GM18873 (cell line): ENCODE data around the gene MAML3.

Experiments used
- ATAC-seq: cut with Tn5 transposase; IDR thresholded peaks from one replicate; pipeline ENCODE4 v1.9.1; 2021; ENCODE audit warnings: mild to moderate bottlenecking, moderate library complexity, moderate number of reproducible peaks; ENCODE audit not compliant: unreplicated experiment, low FRiP score

The MAML3 gene

GRCh38 chr4:139685180-139685579, 468.8 kb downstream of the MAML3 start:
- ATAC-seq = no peak

- ATAC-seq = no peak
These were observed 469.6 kb downstream of the MAML3 start for GRCh38 chr4:139684351-139684750.

GRCh38 chr4:139682741-139683151, 471.2 kb downstream of the MAML3 start:
- ATAC-seq = no peak

GRCh38 chr4:139682309-139682708, 471.7 kb downstream of the MAML3 start:
- no peak for ATAC-seq

- no peak for ATAC-seq
These were observed 476.9 kb downstream of the MAML3 start for GRCh38 chr4:139676913-139677585.

- no peak for ATAC-seq
These were observed 477.6 kb downstream of the MAML3 start for GRCh38 chr4:139676365-139676764.

GRCh38 chr4:139675651-139676050, 478.3 kb downstream of the MAML3 start:
- no peak for ATAC-seq

GRCh38 chr4:139674875-139675550, 479.0 kb downstream of the MAML3 start:
- ATAC-seq = no peak

- ATAC-seq = no peak
These were observed 481.3 kb downstream of the MAML3 start for GRCh38 chr4:139672732-139673131.

GRCh38 chr4:139672215-139672614, 481.8 kb downstream of the MAML3 start:
- ATAC-seq = no peak

- no peak for ATAC-seq
These were observed 483.2 kb downstream of the MAML3 start for GRCh38 chr4:139670775-139671174.

GRCh38 chr4:139669890-139670289, 484.1 kb downstream of the MAML3 start:
- no peak for ATAC-seq

- ATAC-seq = no peak
These were observed 484.6 kb downstream of the MAML3 start for GRCh38 chr4:139669335-139669734.

- ATAC-seq = no peak
These were observed 485.3 kb downstream of the MAML3 start for GRCh38 chr4:139668658-139669201.

- ATAC-seq = no peak
These were observed 485.9 kb downstream of the MAML3 start for GRCh38 chr4:139668036-139668435.
